ENCODE data around the gene IP6K2. TPM values are rescaled to one million over a fixed set of nuclear protein-coding genes. Genes with fewer than 3 reads are reported as not detected.
A peak's percentile ranks its signal among the peaks of the same experiment; 100 is the strongest.

IP6K2 gene
- total and polyA plus RNA-seq, 12 donors = 44.9 to 185 (median 106) TPM

GRCh38 chr3:48664313-48664644 is 52.7 kb downstream of the IP6K2 start:
- TF ChIP-seq POLR2A (IDR thresholded peaks at IDR 0.05) = no peak
- TF ChIP-seq CTCF (IDR thresholded peaks at IDR 0.05) = peak in 1 of 6 experiments; percentile 21
- WGBS, 4 donors = 42 to 65% (median 45%) methylated on average over 7 to 11 of the region's 11 CpGs
- H3K27ac ChIP-seq = peak overlapping the region in 4 of 5 donors; percentile 71 to 96 (median 82)
- H3K36me3 ChIP-seq (replicated peaks in 1 of 2) = no peaks in the 10 kb centered on the region
- H3K27me3 ChIP-seq = no peaks in the 10 kb centered on the region
- DNase-seq = no peak
- H3K4me1 ChIP-seq (replicated peaks in 1 of 2) = peaks cover 16 to 29% of the 10 kb centered on the region in 2 donors
- intact Hi-C loops (cut with DNase I) = no loop called here
- H3K9me3 ChIP-seq (replicated peaks in 1 of 3) = no peaks in the 10 kb centered on the region
- H3K4me3 ChIP-seq = peak overlapping the region in 1 of 4 donors; percentile 52

- peaks cover 16 to 29% of the 10 kb centered on the region in 2 donors for H3K4me1 ChIP-seq (replicated peaks in 1 of 2)
- H3K4me3 ChIP-seq = peak overlapping the region in 3 of 4 donors; percentile 9 to 52 (median 25)
- no peaks in the 10 kb centered on the region for H3K27me3 ChIP-seq
- intact Hi-C loops (cut with DNase I) = no loop called here
- no peaks in the 10 kb centered on the region for H3K9me3 ChIP-seq (replicated peaks in 1 of 3)
- WGBS, 4 donors = 0 to 1% (median 1%) methylated on average over 17 to 66 of the region's 66 CpGs
- peak; percentile 36 to 68 (median 54) for TF ChIP-seq CTCF (IDR thresholded peaks at IDR 0.05)
- TF ChIP-seq POLR2A (IDR thresholded peaks at IDR 0.05) = peak; percentile 64 to 75
- DNase-seq = peak; percentile 91 to 99 (median 97)
- H3K27ac ChIP-seq = peak overlapping the region; percentile 43 to 96 (median 71)
- no peaks in the 10 kb centered on the region for H3K36me3 ChIP-seq (replicated peaks in 1 of 2)
Measured at GRCh38 chr3:48663489-48664312, 53.3 kb downstream of the IP6K2 start.

GRCh38 chr3:48662753-48663488 is 54.1 kb downstream of the IP6K2 start, which contains the start of gene CELSR3:
Gene CELSR3, minus strand, starts transcription at chr3:48662886. Its CDS starts 252 bp downstream, at chr3:48662634.
- Histone ChIP-seq H3K27ac (peak within 1 kb of the TSS; percentile 43 to 96 (median 71)), H3K4me1 (replicated peaks in 1 of 2) (peaks cover 16 to 29% of the 10 kb centered on the region in 2 donors), H3K27me3 (no peaks in the 10 kb centered on the region), H3K36me3 (replicated peaks in 1 of 2) (no peaks in the 10 kb centered on the region), H3K9me3 (replicated peaks in 1 of 3) (no peaks in the 10 kb centered on the region), H3K4me3 (peak within 1 kb of the TSS in 3 of 4 donors; percentile 9 to 52 (median 25))
- TF ChIP-seq POLR2A (IDR thresholded peaks at IDR 0.05) (peak; percentile 47 to 54), CTCF (IDR thresholded peaks at IDR 0.05) (peak in 1 of 6 experiments; percentile 13)
- intact Hi-C loops (cut with DNase I) = no loop called here
- WGBS, 4 donors = 1% methylated on average over 22 to 52 of the region's 52 CpGs
- DNase-seq = peak; percentile 76 to 94 (median 87)

- H3K9me3 ChIP-seq (replicated peaks in 1 of 3) = no peaks in the 10 kb centered on the region
- 1 to 7% (median 3%) methylated on average over 7 to 44 of the region's 46 CpGs for WGBS, 4 donors
- peak overlapping the region in 1 of 4 donors; percentile 52 for H3K4me3 ChIP-seq
- H3K27me3 ChIP-seq = no peaks in the 10 kb centered on the region
- DNase-seq = peak in 2 of 7 donors; percentile 33 to 44
- intact Hi-C loops (cut with DNase I) = no loop called here
- peaks cover 16 to 29% of the 10 kb centered on the region in 2 donors for H3K4me1 ChIP-seq (replicated peaks in 1 of 2)
- H3K36me3 ChIP-seq (replicated peaks in 1 of 2) = no peaks in the 10 kb centered on the region
- peak overlapping the region in 2 of 5 donors; percentile 92 to 96 for H3K27ac ChIP-seq
- TF ChIP-seq POLR2A (IDR thresholded peaks at IDR 0.05) (no peak), CTCF (IDR thresholded peaks at IDR 0.05) (no peak)
Measured at GRCh38 chr3:48662145-48662752, 54.8 kb downstream of the IP6K2 start.
